Measurements from ENCODE around the gene SLC25A38.

SLC25A38 gene

GRCh38 chr3:39420543-39420942 is 37.4 kb downstream of the SLC25A38 start:
- H3K9ac ChIP-seq (ENCODE audit: low read length): no peak overlapping the region
- no peaks in the 10 kb centered on the region for H4K20me1 ChIP-seq (ENCODE audit: insufficient read depth, low read length)
- no peak overlapping the region for H2AFZ ChIP-seq (ENCODE audit: low read length)
- no peaks in the 10 kb centered on the region for H3K79me2 ChIP-seq (ENCODE audit: low read length)
- H3K27ac ChIP-seq (ENCODE audit: low read length): no peak overlapping the region
- H3K27me3 ChIP-seq (replicated peaks; ENCODE audit: insufficient read depth, low read length): no peaks in the 10 kb centered on the region
- H3K9me2 ChIP-seq (replicated peaks; ENCODE audit: insufficient read depth, low read length): no peaks in the 10 kb centered on the region
- no peaks in the 10 kb centered on the region for H3K9me3 ChIP-seq (replicated peaks; ENCODE audit: insufficient read depth, low read length)
- no peak for TF ChIP-seq EZH2phosphoT487 (IDR thresholded peaks at IDR 0.05; ENCODE audit: low read length)
- TF ChIP-seq EZH2 (optimal IDR thresholded peaks at IDR 0.05; ENCODE audit: low read depth, low read length): no peak
- TF ChIP-seq CTCF (IDR thresholded peaks at IDR 0.05; ENCODE audit: low read length): no peak
- H3F3A ChIP-seq (ENCODE audit: insufficient read depth, low read length): peaks cover 15% of the 10 kb centered on the region
- H3K4me3 ChIP-seq (ENCODE audit: low read length): no peak overlapping the region
- no peaks in the 10 kb centered on the region for H3K36me3 ChIP-seq (replicated peaks; ENCODE audit: insufficient read depth, low read length)
- H3K4me1 ChIP-seq (ENCODE audit: low read length): no peaks in the 10 kb centered on the region
- H3K4me2 ChIP-seq (ENCODE audit: low read depth, low read length): no peak overlapping the region
- DNase-seq: no peak

GRCh38 chr3:39423436-39423970 is 40.3 kb downstream of the SLC25A38 start:
- H3K79me2 ChIP-seq (ENCODE audit: low read length): no peaks in the 10 kb centered on the region
- H3K27me3 ChIP-seq (replicated peaks; ENCODE audit: insufficient read depth, low read length): no peaks in the 10 kb centered on the region
- TF ChIP-seq CTCF (IDR thresholded peaks at IDR 0.05; ENCODE audit: low read length) (no peak), EZH2 (optimal IDR thresholded peaks at IDR 0.05; ENCODE audit: low read depth, low read length) (no peak), EZH2phosphoT487 (IDR thresholded peaks at IDR 0.05; ENCODE audit: low read length) (no peak)
- H3K4me2 ChIP-seq (ENCODE audit: low read depth, low read length): no peak overlapping the region
- no peaks in the 10 kb centered on the region for H3K4me1 ChIP-seq (ENCODE audit: low read length)
- no peaks in the 10 kb centered on the region for H4K20me1 ChIP-seq (ENCODE audit: insufficient read depth, low read length)
- no peak overlapping the region for H2AFZ ChIP-seq (ENCODE audit: low read length)
- no peaks in the 10 kb centered on the region for H3K9me2 ChIP-seq (replicated peaks; ENCODE audit: insufficient read depth, low read length)
- no peak for DNase-seq
- no peaks in the 10 kb centered on the region for H3F3A ChIP-seq (ENCODE audit: insufficient read depth, low read length)
- no peak overlapping the region for H3K27ac ChIP-seq (ENCODE audit: low read length)
- H3K36me3 ChIP-seq (replicated peaks; ENCODE audit: insufficient read depth, low read length): no peaks in the 10 kb centered on the region
- no peaks in the 10 kb centered on the region for H3K9me3 ChIP-seq (replicated peaks; ENCODE audit: insufficient read depth, low read length)
- no peak overlapping the region for H3K9ac ChIP-seq (ENCODE audit: low read length)
- H3K4me3 ChIP-seq (ENCODE audit: low read length): no peak overlapping the region

- no peaks in the 10 kb centered on the region for H4K20me1 ChIP-seq (ENCODE audit: insufficient read depth, low read length)
- H3K9me3 ChIP-seq (replicated peaks; ENCODE audit: insufficient read depth, low read length): no peaks in the 10 kb centered on the region
- H3K27ac ChIP-seq (ENCODE audit: low read length): no peak overlapping the region
- no peak for TF ChIP-seq EZH2phosphoT487 (IDR thresholded peaks at IDR 0.05; ENCODE audit: low read length)
- no peak for TF ChIP-seq EZH2 (optimal IDR thresholded peaks at IDR 0.05; ENCODE audit: low read depth, low read length)
- TF ChIP-seq CTCF (IDR thresholded peaks at IDR 0.05; ENCODE audit: low read length): no peak
- H3K9ac ChIP-seq (ENCODE audit: low read length): no peak overlapping the region
- H3K4me3 ChIP-seq (ENCODE audit: low read length): no peak overlapping the region
- no peaks in the 10 kb centered on the region for H3K36me3 ChIP-seq (replicated peaks; ENCODE audit: insufficient read depth, low read length)
- H3K4me2 ChIP-seq (ENCODE audit: low read depth, low read length): no peak overlapping the region
- H3F3A ChIP-seq (ENCODE audit: insufficient read depth, low read length): no peaks in the 10 kb centered on the region
- H2AFZ ChIP-seq (ENCODE audit: low read length): no peak overlapping the region
- H3K79me2 ChIP-seq (ENCODE audit: low read length): no peaks in the 10 kb centered on the region
- H3K27me3 ChIP-seq (replicated peaks; ENCODE audit: insufficient read depth, low read length): no peaks in the 10 kb centered on the region
- H3K4me1 ChIP-seq (ENCODE audit: low read length): no peaks in the 10 kb centered on the region
- DNase-seq: no peak
- H3K9me2 ChIP-seq (replicated peaks; ENCODE audit: insufficient read depth, low read length): no peaks in the 10 kb centered on the region
Observed at GRCh38 chr3:39426312-39426711, 43.1 kb downstream of the SLC25A38 start.

All from MM.1S (cell line).